Heart left ventricle (tissue), 16 donors: ENCODE measurements around the gene LSS. TPM values are rescaled to one million over a fixed set of nuclear protein-coding genes. Genes with fewer than 3 reads are reported as not detected.

Source experiments
- ATAC-seq, 4 donors: fragments of 200-7000 bp; cut with Tn5 transposase; one replicate each; pipeline ENCODE4 v1.9.1; 2020 to 2022; ENCODE audit warnings: moderate library complexity in 4 of 4, mild to moderate bottlenecking in 3 of 4, moderate number of reproducible peaks in 1 of 4
- DNase-seq, 5 donors: peaks; one replicate each; pipeline ENCODE4 v3.0.0-alpha.2; 2020
- H3K27ac ChIP-seq, 12 donors: fragments of 200-600 bp; sonication (generic) in 4 of 12; one replicate each; pipeline versions ENCODE4 v1.5.0 to v1.8.0; 2016 to 2022; ENCODE audit warnings: mild to moderate bottlenecking in 2 of 12
- H3K27me3 ChIP-seq, 9 donors: fragments of 200-600 bp; sonication (generic) in 2 of 9; one replicate each; pipeline versions ENCODE4 v1.5.1 to v1.8.0; 2016 to 2022; ENCODE audit warnings: mild to moderate bottlenecking in 3 of 9
- H3K36me3 ChIP-seq, 9 donors: fragments of 200-600 bp; sonication (generic) in 2 of 9; one replicate each; pipeline versions ENCODE4 v1.5.0 to v1.8.0; 2018 to 2022; ENCODE audit warnings: mild to moderate bottlenecking in 2 of 9
- H3K4me1 ChIP-seq, 12 donors: fragments of 200-600 bp; sonication (generic) in 4 of 12; one replicate each; pipeline versions ENCODE4 v1.5.0 to v1.8.0; 2016 to 2022; ENCODE audit warnings: mild to moderate bottlenecking in 3 of 12
- H3K4me3 ChIP-seq, 12 donors: fragments of 200-600 bp; sonication (generic) in 4 of 12; one replicate each; pipeline versions ENCODE4 v1.5.0 to v1.8.0; 2017 to 2022; ENCODE audit warnings: mild to moderate bottlenecking in 9 of 12, moderate library complexity in 4 of 12
- H3K9me3 ChIP-seq, 12 donors: fragments of 200-600 bp; sonication (generic) in 4 of 12; one replicate each; pipeline versions ENCODE4 v1.5.0 to v1.8.0; 2016 to 2022; ENCODE audit warnings: mild to moderate bottlenecking in 1 of 12
- CTCF ChIP-seq, 12 donors: fragments of 200-600 bp; sonication (generic) in 4 of 12; IDR thresholded peaks; one replicate each; pipeline versions ENCODE4 v1.5.0 to v1.8.0; 2018 to 2022; ENCODE audit warnings: antibody characterized with exemption in 12 of 12, mild to moderate bottlenecking in 5 of 12
- POLR2A ChIP-seq, 2 donors: fragments of 450-650 bp; IDR thresholded peaks; one replicate each; pipeline ENCODE4 v1.6.1; 2017; ENCODE audit warnings: antibody characterized with exemption in 2 of 2, mild to moderate bottlenecking in 2 of 2, moderate library complexity in 2 of 2
- WGBS, 4 donors: extraction: QIAGEN DNeasy Blood & Tissue Kit in 2 of 4; methylation state at CpG; one replicate each; pipeline versions ENCODE4 v1.1.5 to v1.1.7; 2013 to 2018; 5-methylcytosine and 5-hydroxymethylcytosine counted together
- intact Hi-C, 10 donors: fragments of 100-400 bp; cut with DNase I; formaldehyde crosslinking; loops; one replicate each; pipeline versions ENCODE4 v1.11.1 to v1.14.2; 2022
- polyA plus RNA-seq, 2 donors: library from polyadenylated mRNA; stranded (reverse); fragments of 200-250 nt; gene quantifications; one replicate each; pipeline ENCODE4 v1.2.3, GENCODE V29; 2013
- total RNA-seq, 9 donors: library from RNA; depleted of rRNA in 2 of 9; stranded (reverse); fragments of >200 nt in 2 of 9; fragmentation: NEBNext Ultra II Directional in 3 of 9; extraction: Animal tissue kit (Norgen Biotek cat#: 25700) in 3 of 9; gene quantifications; one replicate each; pipeline versions ENCODE4 v1.1.0 to v1.2.4, GENCODE V29; 2016 to 2023
- donor health status: ischemic (EF 13 %, LVEDD 7.1; RV severe dilation, severe dysfunction).
- donor health status: healthy with polysubstance abuse.
- donor health status: DM: no; HTN: yes; CAD: no.
- donor health status: DM: no; HTN: no; CAD: no.
- donor health status: ischemic (EF 25% LVEDD 6.9; RV normal size, moderate dysfunction).
- donor health status: ischemic (EF 25% LVEDD 5.7; RV mildly dilated, moderate dysfunction).
- donor health status: healthy.
- donor health status: DM: yes; HTN: yes; CAD: no.
- donor health status: ischemic (EF 35%, LVEDD 5.7; RV mildly dilated, moderate dysfunction).
- donor health status: nonischemic (EF 11% LVEDD 7.7; RV severe dilation, severe dysfunction).
- donor health status: DM: yes; HTN: yes; CAD: no.
- donor health status: PGD.
- donor health status: ischemic (EF 29% LVEDD 5.4; RV normal size, mild dysfunction).
- donor health status: nonischemic (EF 23%, LVEDD 6.1; RV moderate dilation, normal function).

The LSS gene
- total and polyA plus RNA-seq, 11 donors: 25.1 to 65.5 (median 40.7) TPM

GRCh38 chr21:46255758-46256337, 27.3 kb upstream of the LSS start:
- DNase-seq (no peak), ATAC-seq (peak in 3 of 4 donors; percentile 2 to 6 (median 5))
- TF ChIP-seq POLR2A (IDR thresholded peaks at IDR 0.05) (no peak), CTCF (IDR thresholded peaks at IDR 0.05) (no peak)
- WGBS, 4 donors: 76 to 85% (median 80%) methylated on average over 4 to 6 of the region's 6 CpGs
- Histone ChIP-seq H3K9me3 (no peaks in the 10 kb centered on the region), H3K27ac (peak overlapping the region in 10 of 12 donors; percentile 4 to 84 (median 62)), H3K27me3 (no peaks in the 10 kb centered on the region), H3K4me3 (no peak overlapping the region), H3K4me1 (peaks cover 0 to 24% (median 1%) of the 10 kb centered on the region in 12 donors), H3K36me3 (peaks cover 2 to 100% (median 99%) of the 10 kb centered on the region in 9 donors)
- intact Hi-C loops: loop anchor here in 2 of 10 donors (5.0 to 10.0 kb wide), 3 partner anchors 111 to 284 kb away; no protein-coding TSS in a partner anchor

- Histone ChIP-seq H3K4me1 (peaks cover 0 to 24% (median 1%) of the 10 kb centered on the region in 12 donors), H3K27ac (peak overlapping the region in 2 of 12 donors; percentile 3 to 27), H3K9me3 (no peaks in the 10 kb centered on the region), H3K36me3 (peaks cover 2 to 100% (median 99%) of the 10 kb centered on the region in 9 donors), H3K27me3 (no peaks in the 10 kb centered on the region), H3K4me3 (no peak overlapping the region)
- ATAC-seq (no peak), DNase-seq (no peak)
- intact Hi-C loops: loop anchor here in 2 of 10 donors (5.0 to 10.0 kb wide), 3 partner anchors 110 to 283 kb away; no protein-coding TSS in a partner anchor
- TF ChIP-seq POLR2A (IDR thresholded peaks at IDR 0.05) (no peak), CTCF (IDR thresholded peaks at IDR 0.05) (no peak)
- WGBS, 4 donors: 77 to 86% (median 84%) methylated on average over 10 to 11 of the region's 11 CpGs
Observed at GRCh38 chr21:46255166-46255565, 26.6 kb upstream of the LSS start.

GRCh38 chr21:46254208-46254975, 25.8 kb upstream of the LSS start:
- no peak for TF ChIP-seq CTCF (IDR thresholded peaks at IDR 0.05)
- no peak for TF ChIP-seq POLR2A (IDR thresholded peaks at IDR 0.05)
- peak in 1 of 5 donors; percentile 8 for DNase-seq
- Histone ChIP-seq H3K27me3 (no peaks in the 10 kb centered on the region), H3K4me3 (no peak overlapping the region), H3K4me1 (peaks cover 0 to 24% (median 1%) of the 10 kb centered on the region in 12 donors), H3K27ac (peak overlapping the region in 1 of 12 donors; percentile 3), H3K36me3 (peaks cover 2 to 100% (median 99%) of the 10 kb centered on the region in 9 donors), H3K9me3 (no peaks in the 10 kb centered on the region)
- ATAC-seq: no peak
- 77 to 82% (median 78%) methylated on average over 12 of the region's 12 CpGs for WGBS, 4 donors
- intact Hi-C loops: loop anchor here in 1 of 10 donors (10.0 kb wide), 1 partner anchor 110 kb away; no protein-coding TSS in a partner anchor

- Histone ChIP-seq H3K27me3 (no peaks in the 10 kb centered on the region), H3K4me3 (no peak overlapping the region), H3K9me3 (no peaks in the 10 kb centered on the region), H3K4me1 (peaks cover 0 to 24% (median 1%) of the 10 kb centered on the region in 12 donors), H3K27ac (no peak overlapping the region), H3K36me3 (peaks cover under 1 to 100% (median 99%) of the 10 kb centered on the region in 9 donors)
- intact Hi-C loops: loop anchor here in 1 of 10 donors (10.0 kb wide), 1 partner anchor 109 kb away; no protein-coding TSS in a partner anchor
- ATAC-seq (no peak), DNase-seq (peak in 1 of 5 donors; percentile 12)
- TF ChIP-seq POLR2A (IDR thresholded peaks at IDR 0.05): no peak
- no peak for TF ChIP-seq CTCF (IDR thresholded peaks at IDR 0.05)
- WGBS, 4 donors: 56 to 66% (median 59%) methylated on average over 8 of the region's 8 CpGs
Observed at GRCh38 chr21:46253610-46254124, 25.1 kb upstream of the LSS start.
